Fibroblast of lung (primary cell): ENCODE data around the gene WBP4. TPM values are rescaled to one million over a fixed set of nuclear protein-coding genes. Genes with fewer than 3 reads are reported as not detected.
A peak's percentile ranks its signal among the peaks of the same experiment; 100 is the strongest.
"Not testable (repeated sequence)": the region's sequence is repeated elsewhere in the genome, so short reads cannot be mapped to it uniquely, and the experiment has no call there.

Experiments
- DNase-seq, 2 donors: peaks; one replicate each; pipeline versions ENCODE4 v3.0.0 to v3.0.0-alpha.2; 2010; ENCODE audit warnings: low read depth in 2 of 2
- H2AFZ ChIP-seq: 2 replicates; pipeline ENCODE4 v1.5.1; 2012; ENCODE audit warnings: low read length, control low read depth, inconsistent platforms
- H3K27ac ChIP-seq: 2 replicates; pipeline ENCODE4 v1.5.1; 2011; ENCODE audit warnings: low read length, control low read depth; ENCODE audit not compliant: insufficient read depth
- H3K27me3 ChIP-seq: 2 replicates; pipeline ENCODE4 v1.5.1; 2011; ENCODE audit warnings: mild to moderate bottlenecking, low read length; ENCODE audit not compliant: control insufficient read depth, insufficient read depth
- H3K36me3 ChIP-seq: 2 replicates; pipeline ENCODE4 v1.5.1; 2011; ENCODE audit warnings: low read length; ENCODE audit not compliant: control insufficient read depth, insufficient read depth
- H3K4me1 ChIP-seq: 2 replicates; pipeline ENCODE4 v1.5.1; 2011; ENCODE audit warnings: low read length; ENCODE audit not compliant: control insufficient read depth, insufficient read depth; ENCODE audit errors: extremely low read depth
- H3K4me2 ChIP-seq: 2 replicates; pipeline ENCODE4 v1.5.1; 2011; ENCODE audit warnings: low read length, control low read depth; ENCODE audit not compliant: insufficient read depth; ENCODE audit errors: extremely low read depth
- H3K4me3 ChIP-seq, 4 experiments: fragments of 200-600 bp in 1 of 4; sonication (generic) in 1 of 4; replicated peaks in 1 of 4; 2 replicates each; pipeline ENCODE4 v1.5.1; 2011 to 2016; ENCODE audit warnings: low read length in 4 of 4, low read depth in 3 of 4, mild to moderate bottlenecking in 3 of 4, control low read depth in 2 of 4, inconsistent platforms in 1 of 4, mixed read lengths in 1 of 4; ENCODE audit not compliant: insufficient read depth in 1 of 4; ENCODE audit errors: control extremely low read depth in 1 of 4
- H3K79me2 ChIP-seq: 2 replicates; pipeline ENCODE4 v1.5.1; 2012; ENCODE audit warnings: mild to moderate bottlenecking, low read length, inconsistent platforms; ENCODE audit not compliant: control insufficient read depth, insufficient read depth
- H3K9ac ChIP-seq: 2 replicates; pipeline ENCODE4 v1.5.1; 2011; ENCODE audit warnings: mild to moderate bottlenecking, low read length, control low read depth; ENCODE audit not compliant: insufficient read depth
- H3K9me3 ChIP-seq: 2 replicates; pipeline ENCODE4 v1.5.1; 2012; ENCODE audit warnings: low read depth, low read length; ENCODE audit not compliant: control insufficient read depth, insufficient read depth
- H4K20me1 ChIP-seq: 2 replicates; pipeline ENCODE4 v1.5.1; 2011; ENCODE audit warnings: low read length; ENCODE audit not compliant: control insufficient read depth, insufficient read depth; ENCODE audit errors: extremely low read depth
- CTCF ChIP-seq, 2 donors: IDR thresholded peaks in 1 of 2; conservative IDR thresholded peaks in 1 of 2; 1 replicate in 1 of 2; 2 replicates in 1 of 2; pipeline ENCODE4 v1.5.1; 2011 to 2012; ENCODE audit warnings: low read length in 2 of 2, control low read depth in 1 of 2, inconsistent platforms in 1 of 2, low read depth in 1 of 2, mild to moderate bottlenecking in 1 of 2
- EZH2 ChIP-seq: IDR thresholded peaks from 2 replicates; pipeline ENCODE4 v1.5.1; 2012; ENCODE audit warnings: low read length, control low read depth, mild to moderate bottlenecking; ENCODE audit errors: missing control alignments
- polyA plus RNA-seq, 2 donors: library from polyadenylated mRNA; depleted of rRNA in 1 of 2; stranded (reverse) in 1 of 2; unstranded in 1 of 2; fragments of >200 nt; gene quantifications; 2 replicates each; pipeline ENCODE4 v1.2.1, GENCODE V29; 2011 to 2012; ENCODE audit warnings: missing spikeins in 1 of 2
- total RNA-seq: library from RNA; depleted of rRNA; stranded (reverse); fragments of >200 nt; gene quantifications from 2 replicates; pipeline ENCODE4 v1.2.1, GENCODE V29; 2014

Gene WBP4
- total and polyA plus RNA-seq, 2 donors (not counting 1 experiment from before 2014, with no cell fraction given) = 13.7 to 17.7 TPM

- Histone ChIP-seq H3K4me3 (no peak overlapping the region), H3K9me3 (no peaks in the 10 kb centered on the region), H3K4me2 (no peak overlapping the region), H3K27me3 (no peaks in the 10 kb centered on the region), H3K9ac (no peak overlapping the region), H3K79me2 (peaks cover 10% of the 10 kb centered on the region), H3K36me3 (no peaks in the 10 kb centered on the region), H3K27ac (no peak overlapping the region), H3K4me1 (no peaks in the 10 kb centered on the region), H2AFZ (no peak overlapping the region), H4K20me1 (peaks cover 7% of the 10 kb centered on the region)
- no peak for TF ChIP-seq EZH2
- no peak for TF ChIP-seq CTCF (conservative IDR thresholded peaks at IDR 0.05 in 1 of 2, IDR thresholded peaks at IDR 0.05 in 1 of 2; ENCODE audit: low read depth in 1 of 2, low read length in 2 of 2)
- DNase-seq = peak in 1 of 2 donors; percentile 32
Measured at GRCh38 chr13:41034881-41035280, 26.4 kb upstream of the WBP4 start.

- H3K36me3 ChIP-seq, H4K20me1 ChIP-seq, H3K9ac ChIP-seq, H3K4me2 ChIP-seq, H3K27me3 ChIP-seq, H3K4me1 ChIP-seq, H3K4me3 ChIP-seq, H3K9me3 ChIP-seq, DNase-seq, H2AFZ ChIP-seq, H3K27ac ChIP-seq: not testable (repeated sequence)
- peaks cover 13% of the 10 kb centered on the region for H3K79me2 ChIP-seq
Measured at GRCh38 chr13:41036557-41036956, 24.8 kb upstream of the WBP4 start.

DNA sequence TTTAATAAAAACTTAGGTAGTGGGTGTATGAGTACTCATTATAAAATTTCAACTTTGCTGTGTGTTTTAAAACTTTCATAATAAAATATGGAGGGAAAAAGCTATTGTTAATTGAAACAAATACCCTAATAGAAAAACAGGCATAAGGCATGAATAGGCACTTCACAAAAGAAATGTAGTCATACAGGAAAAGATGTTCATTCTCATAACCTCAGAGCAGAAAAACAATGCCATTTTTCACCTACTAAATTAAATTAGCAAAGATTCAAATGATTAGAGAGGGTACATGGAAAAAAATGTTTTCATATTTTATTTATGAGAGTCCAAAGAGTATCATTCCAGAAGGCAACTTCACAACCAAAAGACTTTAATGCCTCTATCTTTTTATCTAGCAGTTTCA lies 21.6 kb upstream of the WBP4 start:
- H3K27me3 ChIP-seq = no peaks in the 10 kb centered on the region
- no peak overlapping the region for H3K9ac ChIP-seq
- peaks cover 7% of the 10 kb centered on the region for H4K20me1 ChIP-seq
- no peak overlapping the region for H2AFZ ChIP-seq
- peaks cover 6% of the 10 kb centered on the region for H3K79me2 ChIP-seq
- H3K4me2 ChIP-seq = no peak overlapping the region
- H3K36me3 ChIP-seq = no peaks in the 10 kb centered on the region
- TF ChIP-seq EZH2 = no peak
- no peak for TF ChIP-seq CTCF (conservative IDR thresholded peaks at IDR 0.05 in 1 of 2, IDR thresholded peaks at IDR 0.05 in 1 of 2; ENCODE audit: low read depth in 1 of 2, low read length in 2 of 2)
- H3K9me3 ChIP-seq = no peaks in the 10 kb centered on the region
- H3K4me1 ChIP-seq = no peaks in the 10 kb centered on the region
- no peak overlapping the region for H3K4me3 ChIP-seq
- H3K27ac ChIP-seq = no peak overlapping the region
- no peak for DNase-seq
